HCT116 (cell line): ENCODE measurements around the gene CACNB1. TPM values are rescaled to one million over a fixed set of nuclear protein-coding genes. Genes with fewer than 3 reads are reported as not detected.

Experiments
- ATAC-seq: fragments of 200-7000 bp; cut with Tn5 transposase; 2 replicates; pipeline ENCODE4 v1.9.1; 2020; ENCODE audit warnings: mild to moderate bottlenecking, moderate library complexity
- BruUV-seq: library from RNA; stranded (reverse); fragments of 400-500 nt; replicated peaks from 2 replicates; lab custom pipeline; 2021; lab: Mats Ljungman, UMichigan
- CTCF ChIA-PET: fragments of 300-600 bp; sonication (Branson Sonifier 250); formaldehyde crosslinking; loops from one replicate; lab custom pipeline; 2021; ENCODE audit warnings: antibody characterized with exemption; lab: Charles Lee
- POLR2A ChIA-PET: fragments of 300-600, 350-600 bp; sonication (Branson Sonifier 250); formaldehyde crosslinking; loops from one replicate; lab custom pipeline; 2021; ENCODE audit warnings: antibody characterized with exemption; lab: Charles Lee
- RAD21 ChIA-PET, 2 experiments: fragments of 300-600 bp; sonication (Branson Sonifier 250); formaldehyde crosslinking; loops; one replicate each; lab custom pipeline; 2023; ENCODE audit warnings: low total read pairs in 2 of 2; ENCODE audit not compliant: uncharacterized antibody in 2 of 2, unreplicated experiment in 2 of 2, low non-redundant PET in 1 of 2; lab: Charles Lee
- DNase-seq: peaks from one replicate; pipeline ENCODE4 v3.0.0-alpha.2; 2010; ENCODE audit warnings: low read depth, low spot score
- H2AFZ ChIP-seq: fragments of 200-600 bp; shearing (Covaris generic), sonication (generic); 2 replicates; pipeline ENCODE4 v1.6.1; 2017; ENCODE audit warnings: low read depth, mixed run types, mixed read lengths, antibody characterized with exemption, low read length; ENCODE audit not compliant: poor library complexity, severe bottlenecking
- H3K27ac ChIP-seq: 2 replicates; pipeline ENCODE4 v1.5.1; 2012; ENCODE audit warnings: low read depth, low read length
- H3K27me3 ChIP-seq: fragments of 200-600 bp; sonication (generic); 2 replicates; pipeline ENCODE4 v1.6.1; 2016; ENCODE audit warnings: mixed run types, low read length, mixed read lengths; ENCODE audit not compliant: insufficient read depth
- H3K36me3 ChIP-seq, 2 experiments: fragments of 200-500 bp in 1 of 2; fragments of 200-600 bp in 1 of 2; sonication (Bioruptor generic) in 1 of 2; sonication (generic) in 1 of 2; 2 replicates each; pipeline versions ENCODE4 v1.5.1 to v1.6.1; 2014 to 2016; ENCODE audit warnings: low read length in 2 of 2, inconsistent platforms in 1 of 2, mixed read lengths in 1 of 2, mixed run types in 1 of 2; ENCODE audit not compliant: insufficient read depth in 2 of 2, control insufficient read depth in 1 of 2
- H3K4me1 ChIP-seq, 2 experiments: fragments of 200-600 bp in 1 of 2; sonication (generic) in 1 of 2; 2 replicates each; pipeline versions ENCODE4 v1.5.1 to v1.6.1; 2012 to 2017; ENCODE audit warnings: low read length in 2 of 2, inconsistent platforms in 1 of 2, mild to moderate bottlenecking in 1 of 2, mixed read lengths in 1 of 2, mixed run types in 1 of 2, moderate library complexity in 1 of 2; ENCODE audit not compliant: insufficient read depth in 2 of 2, control insufficient read depth in 1 of 2
- H3K4me2 ChIP-seq: fragments of 200-600 bp; sonication (generic); 2 replicates; pipeline ENCODE4 v1.6.1; 2017; ENCODE audit warnings: mixed run types, low read length, mixed read lengths
- H3K4me3 ChIP-seq, 2 experiments: fragments of 200-600 bp in 1 of 2; sonication (generic) in 1 of 2; replicated peaks in 1 of 2; 2 replicates each; pipeline ENCODE4 v1.5.1; 2011 to 2016; ENCODE audit warnings: low read length in 2 of 2, control low read depth in 1 of 2, low read depth in 1 of 2, mild to moderate bottlenecking in 1 of 2, mixed read lengths in 1 of 2, mixed run types in 1 of 2
- H3K79me2 ChIP-seq: fragments of 200-600 bp; sonication (generic); 2 replicates; pipeline ENCODE4 v1.6.1; 2017; ENCODE audit warnings: mild to moderate bottlenecking, mixed run types, low read length, moderate library complexity, mixed read lengths; ENCODE audit not compliant: insufficient read depth
- H3K9ac ChIP-seq: fragments of 200-600 bp; sonication (generic); 2 replicates; pipeline ENCODE4 v1.6.1; 2016; ENCODE audit warnings: low read length, mixed read lengths
- H3K9me2 ChIP-seq: fragments of 200-600 bp; sonication (generic), shearing (Covaris generic); 2 replicates; pipeline ENCODE4 v1.6.1; 2017; ENCODE audit warnings: mixed run types, mild to moderate bottlenecking, moderate library complexity; ENCODE audit not compliant: insufficient read depth
- H3K9me3 ChIP-seq, 2 experiments: fragments of 200-500 bp in 1 of 2; fragments of 200-600 bp in 1 of 2; sonication (Bioruptor generic) in 1 of 2; sonication (generic) in 1 of 2; 2 replicates each; pipeline ENCODE4 v1.6.1; 2014 to 2017; ENCODE audit warnings: low read length in 2 of 2, mixed read lengths in 2 of 2, inconsistent platforms in 1 of 2, low read depth in 1 of 2, mild to moderate bottlenecking in 1 of 2, mixed run types in 1 of 2, moderate library complexity in 1 of 2; ENCODE audit not compliant: control insufficient read depth in 1 of 2, insufficient read depth in 1 of 2
- H4K20me1 ChIP-seq: fragments of 200-600 bp; sonication (generic), shearing (Covaris generic); 2 replicates; pipeline ENCODE4 v1.6.1; 2017; ENCODE audit warnings: mixed run types, mild to moderate bottlenecking, moderate library complexity; ENCODE audit not compliant: insufficient read depth
- CBX3 ChIP-seq: IDR thresholded peaks from 2 replicates; pipeline ENCODE4 v1.6.1; 2012; ENCODE audit warnings: low read depth
- CTCF ChIP-seq, 3 experiments: fragments of 200-600 bp in 1 of 3; sonication (generic) in 1 of 3; IDR thresholded peaks in 2 of 3; conservative IDR thresholded peaks in 1 of 3; 2 replicates each; pipeline ENCODE4 v1.5.1; 2012 to 2017; ENCODE audit warnings: low read depth in 2 of 3, low read length in 2 of 3, antibody characterized with exemption in 1 of 3, borderline replicate concordance in 1 of 3, control low read depth in 1 of 3, mild to moderate bottlenecking in 1 of 3, mixed read lengths in 1 of 3, mixed run types in 1 of 3, moderate library complexity in 1 of 3; ENCODE audit not compliant: insufficient read depth in 1 of 3
- ELF1 ChIP-seq: IDR thresholded peaks from 2 replicates; pipeline ENCODE4 v1.6.1; 2012; ENCODE audit warnings: low read depth, borderline replicate concordance
- EZH2 ChIP-seq: fragments of 200-600 bp; sonication (generic); IDR thresholded peaks from 2 replicates; pipeline ENCODE4 v1.6.1; 2017; ENCODE audit warnings: antibody characterized with exemption, mixed run types
- JUND ChIP-seq: IDR thresholded peaks from 2 replicates; pipeline ENCODE4 v1.6.1; 2012
- MAX ChIP-seq: IDR thresholded peaks from 2 replicates; pipeline ENCODE4 v1.6.1; 2012
- RAD21 ChIP-seq: IDR thresholded peaks from 2 replicates; pipeline ENCODE4 v1.6.1; 2012; ENCODE audit warnings: low read depth, mild to moderate bottlenecking
- REST ChIP-seq: IDR thresholded peaks from 2 replicates; pipeline ENCODE4 v1.6.1; 2012; ENCODE audit warnings: low read depth
- TCF7L2 ChIP-seq: IDR thresholded peaks from 2 replicates; pipeline ENCODE4 v1.7.0; 2011; ENCODE audit warnings: borderline replicate concordance, inconsistent platforms; ENCODE audit not compliant: insufficient read depth, insufficient read length; ENCODE audit errors: extremely low read depth
- ZBTB33 ChIP-seq: IDR thresholded peaks from 2 replicates; pipeline ENCODE4 v1.6.1; 2011; ENCODE audit warnings: mild to moderate bottlenecking, low read length, moderate library complexity; ENCODE audit not compliant: insufficient replicate concordance; ENCODE audit errors: extremely low read depth
- ZNF274 ChIP-seq: fragments of 200-500 bp; sonication (Bioruptor generic); IDR thresholded peaks from 2 replicates; pipeline ENCODE4 v1.6.1; 2014; ENCODE audit warnings: mild to moderate bottlenecking, low read depth, low read length, inconsistent platforms
- intact Hi-C: fragments of 100-400 bp; cut with micrococcal nuclease; formaldehyde crosslinking; loops from 2 replicates; pipeline ENCODE4 v1.10.0; 2022
- total RNA-seq: library from RNA; stranded (reverse); gene quantifications from one replicate; pipeline ENCODE4 v1.2.1, GENCODE V29; 2021; ENCODE audit not compliant: unreplicated experiment

The CACNB1 gene
- total RNA-seq, 1 experiment from 2014 or later = 13.0 TPM

GRCh38 chr17:39151943-39152818 is 45.3 kb downstream of the CACNB1 start:
- H3K36me3 ChIP-seq = no peaks in the 10 kb centered on the region
- H3K27me3 ChIP-seq = no peaks in the 10 kb centered on the region
- peaks cover 11 to 23% of the 10 kb centered on the region in 2 experiments for H3K4me1 ChIP-seq
- peak overlapping the region; percentile 67 for H3K9ac ChIP-seq
- intact Hi-C loops = loop anchor here (2.0 to 10.0 kb wide), 2 partner anchors 283 to 417 kb away; partner anchors contain the start of gene CISD3
- no peaks in the 10 kb centered on the region for H3K79me2 ChIP-seq
- H3K4me2 ChIP-seq = peak overlapping the region; percentile 94
- ChIA-PET CTCF (interaction anchor here (0.6 to 3.7 kb wide), 13 partner anchors 8 to 401 kb away, joined by 3 to 135 read pairs (median 5); partner anchors contain the start of genes LASP1 and RPL19), POLR2A (interaction anchor here (0.6 to 2.5 kb wide), 7 partner anchors 12 to 299 kb away, joined by 3 to 17 read pairs (median 7); partner anchors contain the start of genes RPL19 and RPL23), RAD21 (interaction anchor here (0.7 to 2.8 kb wide), 5 partner anchors 20 to 169 kb away, joined by 3 to 25 read pairs (median 5); no protein-coding TSS in a partner anchor)
- H3K9me3 ChIP-seq = no peaks in the 10 kb centered on the region
- peak overlapping the region; percentile 89 for H2AFZ ChIP-seq
- ATAC-seq = peak; percentile 18; the same call in 1 of the 2 replicates
- H3K27ac ChIP-seq = peak overlapping the region; percentile 56
- DNase-seq = peak; percentile 28
- TF ChIP-seq RAD21 = no peak
- no peak for TF ChIP-seq REST
- TF ChIP-seq CTCF (IDR thresholded peaks at IDR 0.05 in 2 of 3, conservative IDR thresholded peaks at IDR 0.05 in 1 of 3; ENCODE audit: borderline replicate concordance in 1 of 3, insufficient read depth in 1 of 3, low read depth in 2 of 3, low read length in 2 of 3) = no peak
- TF ChIP-seq JUND = no peak
- no peak for TF ChIP-seq TCF7L2
- no peak for TF ChIP-seq ELF1
- no peak for TF ChIP-seq MAX
- TF ChIP-seq EZH2 = no peak
- no peak for TF ChIP-seq CBX3
- TF ChIP-seq ZNF274 = no peak
- TF ChIP-seq ZBTB33 = no peak
- no peaks in the 10 kb centered on the region for H3K9me2 ChIP-seq
- BruUV-seq = no TSS peak
- no peaks in the 10 kb centered on the region for H4K20me1 ChIP-seq
- H3K4me3 ChIP-seq = peak overlapping the region; percentile 36 to 62
